Body of pancreas (tissue), 4 donors: ENCODE results near the gene PDCD7. TPM values are rescaled to one million over a fixed set of nuclear protein-coding genes. Genes with fewer than 3 reads are reported as not detected.
"Not testable (repeated sequence)": the region's sequence is repeated elsewhere in the genome, so short reads cannot be mapped to it uniquely, and the experiment has no call there.

Experiments used
- ATAC-seq: fragments of 150-250 bp; one replicate; pipeline ENCODE4 v1.9.1; 2016
- DNase-seq, 4 donors: peaks; one replicate each; pipeline ENCODE4 v3.0.0-alpha.2; 2019
- H3K27ac ChIP-seq, 4 donors: fragments of 200-600 bp; sonication (generic); 1 replicate in 3 of 4; 2 replicates in 1 of 4; pipeline versions ENCODE4 v1.5.1 to v1.6.1; 2016 to 2019; ENCODE audit warnings: mild to moderate bottlenecking in 1 of 4, mixed read lengths in 1 of 4, moderate library complexity in 1 of 4
- H3K27me3 ChIP-seq, 2 donors: fragments of 200-600 bp; sonication (generic); one replicate each; pipeline ENCODE4 v1.6.0; 2016; ENCODE audit warnings: mild to moderate bottlenecking in 1 of 2
- H3K36me3 ChIP-seq, 2 donors: fragments of 200-600 bp; sonication (generic); replicated peaks in 1 of 2; 2 replicates each; pipeline ENCODE4 v1.5.1; 2016; ENCODE audit warnings: low read depth in 2 of 2; ENCODE audit not compliant: insufficient read depth in 1 of 2
- H3K4me1 ChIP-seq: fragments of 200-600 bp; sonication (generic); one replicate; pipeline ENCODE4 v1.6.0; 2016
- H3K4me3 ChIP-seq, 2 donors: fragments of 200-600 bp; sonication (generic); 1 replicate in 1 of 2; 2 replicates in 1 of 2; pipeline ENCODE4 v1.5.1; 2016 to 2019
- H3K9me3 ChIP-seq, 3 donors: fragments of 200-600 bp; sonication (generic); 1 replicate in 2 of 3; 2 replicates in 1 of 3; pipeline ENCODE4 v1.5.1; 2016
- CTCF ChIP-seq, 7 experiments: fragments of 450-650 bp in 4 of 7; fragments of 200-600 bp in 3 of 7; sonication (generic) in 3 of 7; IDR thresholded peaks; one replicate each; pipeline ENCODE4 v1.5.1; 2016 to 2019; ENCODE audit warnings: antibody characterized with exemption in 7 of 7
- POLR2A ChIP-seq, 3 donors: fragments of 450-650 bp; IDR thresholded peaks; one replicate each; pipeline ENCODE4 v1.6.1; 2016; ENCODE audit warnings: antibody characterized with exemption in 3 of 3, mild to moderate bottlenecking in 2 of 3
- WGBS, 2 donors: methylation state at CpG; one replicate each; pipeline ENCODE4 v1.1.5; 2017; 5-methylcytosine and 5-hydroxymethylcytosine counted together
- intact Hi-C: fragments of 100-400 bp; cut with DNase I; formaldehyde crosslinking; loops from one replicate; pipeline ENCODE4 v1.15.1; 2023
- total RNA-seq, 2 donors: library from RNA; depleted of rRNA; stranded (reverse); fragments of >200 nt; gene quantifications; one replicate each; pipeline ENCODE4 v1.1.0, GENCODE V29; 2016

The PDCD7 gene
- total RNA-seq, 2 donors from 2014 or later = 18.2 to 35.6 TPM

GRCh38 chr15:65101411-65101890 is 32.2 kb downstream of the PDCD7 start:
- WGBS, 2 donors = 50 to 60% methylated on average over 9 of the region's 9 CpGs
- peaks cover 6 to 9% of the 10 kb centered on the region in 2 donors for H3K36me3 ChIP-seq
- no peak overlapping the region for H3K4me3 ChIP-seq
- intact Hi-C loops = no loop called here
- no peaks in the 10 kb centered on the region for H3K4me1 ChIP-seq
- H3K27me3 ChIP-seq = no peaks in the 10 kb centered on the region
- DNase-seq = peak; percentile 39 to 57 (median 46)
- TF ChIP-seq POLR2A (IDR thresholded peaks at IDR 0.05) (no peak), CTCF (IDR thresholded peaks at IDR 0.05) (peak in 6 of 7 experiments; percentile 38 to 58 (median 43))
- H3K9me3 ChIP-seq = no peaks in the 10 kb centered on the region
- H3K27ac ChIP-seq = no peak overlapping the region
- no peak for ATAC-seq

- H3K4me3 ChIP-seq = no peak overlapping the region
- H3K4me1 ChIP-seq = no peaks in the 10 kb centered on the region
- peaks cover 6 to 8% of the 10 kb centered on the region in 2 donors for H3K36me3 ChIP-seq
- 78 to 82% methylated on average over 7 of the region's 7 CpGs for WGBS, 2 donors
- DNase-seq (no peak), ATAC-seq (no peak)
- no peaks in the 10 kb centered on the region for H3K9me3 ChIP-seq
- no peaks in the 10 kb centered on the region for H3K27me3 ChIP-seq
- H3K27ac ChIP-seq = no peak overlapping the region
- intact Hi-C loops = no loop called here
- TF ChIP-seq POLR2A (IDR thresholded peaks at IDR 0.05) (no peak), CTCF (IDR thresholded peaks at IDR 0.05) (no peak)
These were observed 33.2 kb downstream of the PDCD7 start for GRCh38 chr15:65100442-65100841.

GRCh38 chr15:65099801-65100200 is 33.8 kb downstream of the PDCD7 start:
- WGBS, 2 donors = 89 to 94% methylated on average over 10 of the region's 10 CpGs
- H3K27ac ChIP-seq, intact Hi-C loops, DNase-seq, H3K4me3 ChIP-seq, ATAC-seq, H3K4me1 ChIP-seq, H3K27me3 ChIP-seq, H3K9me3 ChIP-seq, H3K36me3 ChIP-seq: not testable (repeated sequence)

- TF ChIP-seq CTCF (IDR thresholded peaks at IDR 0.05) (no peak), POLR2A (IDR thresholded peaks at IDR 0.05) (no peak)
- H3K4me3 ChIP-seq = no peak overlapping the region
- no peak for DNase-seq
- H3K27me3 ChIP-seq = no peaks in the 10 kb centered on the region
- peaks cover 4 to 6% of the 10 kb centered on the region in 2 donors for H3K36me3 ChIP-seq
- no peak for ATAC-seq
- H3K4me1 ChIP-seq = no peaks in the 10 kb centered on the region
- H3K9me3 ChIP-seq = no peaks in the 10 kb centered on the region
- H3K27ac ChIP-seq = no peak overlapping the region
- intact Hi-C loops = no loop called here
- WGBS, 2 donors = 93% methylated on average over 5 of the region's 5 CpGs; no CpG with 5 or more reads in 1 of the 2 donors
These were observed 34.3 kb downstream of the PDCD7 start for GRCh38 chr15:65099336-65099735.

- no peak overlapping the region for H3K27ac ChIP-seq
- WGBS, 2 donors = 90 to 96% methylated on average over 7 of the region's 7 CpGs
- no peak for ATAC-seq
- H3K4me1 ChIP-seq = no peaks in the 10 kb centered on the region
- no peak for DNase-seq
- no peaks in the 10 kb centered on the region for H3K9me3 ChIP-seq
- H3K4me3 ChIP-seq = no peak overlapping the region
- peaks cover 4 to 6% of the 10 kb centered on the region in 2 donors for H3K36me3 ChIP-seq
- intact Hi-C loops = no loop called here
- H3K27me3 ChIP-seq = no peaks in the 10 kb centered on the region
- TF ChIP-seq POLR2A (IDR thresholded peaks at IDR 0.05) (no peak), CTCF (IDR thresholded peaks at IDR 0.05) (no peak)
These were observed 35.9 kb downstream of the PDCD7 start for GRCh38 chr15:65097651-65098263.
